CD4-positive, alpha-beta T cell (primary cell): Measurements from ENCODE around the gene F2R. TPM values are rescaled to one million over a fixed set of nuclear protein-coding genes. Genes with fewer than 3 reads are reported as not detected.

Source experiments
- ATAC-seq: fragments of 200-7000 bp; cut with Tn5 transposase; one replicate; pipeline ENCODE4 v1.10.0; 2022; ENCODE audit warnings: mild to moderate bottlenecking; ENCODE audit not compliant: poor library complexity
- CTCF ChIA-PET: fragments of 350-600 bp; sonication (Branson Sonifier 250); formaldehyde crosslinking; loops from one replicate; lab custom pipeline; 2021; ENCODE audit warnings: antibody characterized with exemption, inconsistent platforms; lab: Charles Lee
- POLR2A ChIA-PET: fragments of 350-600 bp; sonication (Branson Sonifier 250); formaldehyde crosslinking; loops from one replicate; lab custom pipeline; 2021; ENCODE audit warnings: antibody characterized with exemption, inconsistent platforms; lab: Charles Lee
- DNase-seq, 14 experiments: peaks; one replicate each; pipeline ENCODE4 v3.0.0-alpha.2; 2013 to 2020; ENCODE audit warnings: mixed read lengths in 2 of 14
- H3K27ac ChIP-seq, 2 donors: one replicate each; pipeline versions ENCODE4 v1.5.1 to v1.7.0; 2013; ENCODE audit warnings: low read length in 2 of 2, low read depth in 1 of 2, mild to moderate bottlenecking in 1 of 2
- H3K27me3 ChIP-seq, 2 experiments: 1 replicate in 1 of 2; 2 replicates in 1 of 2; pipeline versions ENCODE4 v1.6.1 to v1.7.0; 2013; ENCODE audit warnings: low read length in 2 of 2, control low read depth in 1 of 2, mild to moderate bottlenecking in 1 of 2, moderate library complexity in 1 of 2; ENCODE audit not compliant: insufficient read depth in 2 of 2, control insufficient read depth in 1 of 2
- H3K36me3 ChIP-seq: one replicate; pipeline ENCODE4 v1.6.1; 2013; ENCODE audit warnings: low read length, control low read depth; ENCODE audit not compliant: insufficient read depth
- H3K4me1 ChIP-seq: one replicate; pipeline ENCODE4 v1.6.1; 2013; ENCODE audit warnings: low read length, control low read depth; ENCODE audit not compliant: insufficient read depth
- H3K4me3 ChIP-seq: one replicate; pipeline ENCODE4 v1.5.1; 2013; ENCODE audit warnings: mild to moderate bottlenecking, low read length, moderate library complexity
- H3K9me3 ChIP-seq, 2 experiments: 1 replicate in 1 of 2; 2 replicates in 1 of 2; pipeline versions ENCODE4 v1.6.1 to v1.7.0; 2013; ENCODE audit warnings: low read length in 2 of 2, mild to moderate bottlenecking in 2 of 2, control low read depth in 1 of 2, moderate library complexity in 1 of 2; ENCODE audit not compliant: control insufficient read depth in 1 of 2, insufficient read depth in 1 of 2
- H3K27ac Mint-ChIP-seq: one replicate; pipeline ENCODE4 v1.8.0; 2020; ENCODE audit warnings: mixed read lengths
- H3K27me3 Mint-ChIP-seq: one replicate; pipeline ENCODE4 v1.8.0; 2021; ENCODE audit warnings: mixed read lengths
- H3K36me3 Mint-ChIP-seq: one replicate; pipeline ENCODE4 v1.8.0; 2021; ENCODE audit warnings: low read depth, mixed read lengths
- H3K4me1 Mint-ChIP-seq: one replicate; pipeline ENCODE4 v1.8.0; 2021; ENCODE audit warnings: low read depth, mixed read lengths
- H3K4me3 Mint-ChIP-seq: one replicate; pipeline ENCODE4 v1.8.0; 2020; ENCODE audit warnings: mild to moderate bottlenecking, mixed read lengths
- H3K9me3 Mint-ChIP-seq: one replicate; pipeline ENCODE4 v1.8.0; 2020; ENCODE audit warnings: mixed read lengths
- CTCF ChIP-seq: fragments of 200-600 bp; IDR thresholded peaks from one replicate; pipeline ENCODE4 v1.8.0; 2022; ENCODE audit warnings: antibody characterized with exemption, mild to moderate bottlenecking
- intact Hi-C, 2 experiments: fragments of 100-400 bp; cut with DNase I in 1 of 2; cut with micrococcal nuclease in 1 of 2; formaldehyde crosslinking; loops; one replicate each; pipeline versions ENCODE4 v1.15.1 to v1.9.0; 2023 to 2025; cut with DNase I, micrococcal nuclease
- total RNA-seq, 174 experiments: library from RNA in 2 of 174; stranded (reverse) in 2 of 174; gene quantifications; one replicate each; pipeline ENCODE4 v1.2.3 and lab custom pipeline; 2021 to 2026

The F2R gene
- total RNA-seq, 2 experiments from 2014 or later = 1.9 to 2.7 TPM

GRCh38 chr5:76723266-76723665 is 7.3 kb downstream of the F2R start:
- ChIA-PET POLR2A (no interaction called here), CTCF (no interaction called here)
- Histone ChIP-seq H3K27me3 (no peaks in the 10 kb centered on the region), H3K4me3 (no peak overlapping the region), H3K9me3 (no peaks in the 10 kb centered on the region), H3K4me1 (peaks cover 1% of the 10 kb centered on the region), H3K27ac (no peak overlapping the region), H3K36me3 (no peaks in the 10 kb centered on the region)
- Mint-ChIP-seq H3K4me1 (no peaks in the 10 kb centered on the region), H3K4me3 (no peak overlapping the region), H3K9me3 (no peaks in the 10 kb centered on the region), H3K27ac (no peak overlapping the region), H3K36me3 (no peaks in the 10 kb centered on the region), H3K27me3 (peaks cover 9% of the 10 kb centered on the region)
- DNase-seq (no peak), ATAC-seq (no peak)
- no peak for TF ChIP-seq CTCF
- intact Hi-C loops = no loop called here

- Histone ChIP-seq H3K4me1 (no peaks in the 10 kb centered on the region), H3K36me3 (no peaks in the 10 kb centered on the region), H3K27ac (no peak overlapping the region), H3K9me3 (peaks cover 0 to 4% of the 10 kb centered on the region in 2 experiments), H3K4me3 (no peak overlapping the region), H3K27me3 (no peaks in the 10 kb centered on the region)
- TF ChIP-seq CTCF = no peak
- Mint-ChIP-seq H3K4me1 (no peaks in the 10 kb centered on the region), H3K27ac (no peak overlapping the region), H3K4me3 (no peak overlapping the region), H3K36me3 (no peaks in the 10 kb centered on the region), H3K27me3 (peaks cover 2% of the 10 kb centered on the region), H3K9me3 (no peaks in the 10 kb centered on the region)
- CTCF ChIA-PET = no interaction called here
- no peak for DNase-seq
- intact Hi-C loops = no loop called here
- no peak for ATAC-seq
- POLR2A ChIA-PET = no interaction called here
These were observed 8.0 kb downstream of the F2R start for GRCh38 chr5:76723906-76724305.

- CTCF ChIA-PET = interaction anchor here (0.8 kb wide), 1 partner anchor 50 kb away, joined by 3 read pairs; no protein-coding TSS in a partner anchor
- DNase-seq (no peak), ATAC-seq (no peak)
- Mint-ChIP-seq H3K4me1 (no peaks in the 10 kb centered on the region), H3K36me3 (no peaks in the 10 kb centered on the region), H3K4me3 (no peak overlapping the region), H3K27ac (no peak overlapping the region), H3K27me3 (no peaks in the 10 kb centered on the region), H3K9me3 (peaks cover 4% of the 10 kb centered on the region)
- Histone ChIP-seq H3K27me3 (no peaks in the 10 kb centered on the region), H3K36me3 (no peaks in the 10 kb centered on the region), H3K9me3 (peaks cover 4 to 6% of the 10 kb centered on the region in 2 experiments), H3K27ac (no peak overlapping the region), H3K4me1 (no peaks in the 10 kb centered on the region), H3K4me3 (no peak overlapping the region)
- POLR2A ChIA-PET = no interaction called here
- intact Hi-C loops = no loop called here
- TF ChIP-seq CTCF = no peak
These were observed 8.9 kb downstream of the F2R start for GRCh38 chr5:76724871-76725270.
